GM21515 (cell line): ENCODE measurements around the gene MOK.
"Not testable (repeated sequence)": the region's sequence is repeated elsewhere in the genome, so short reads cannot be mapped to it uniquely, and the experiment has no call there.

Experiments
- ATAC-seq: cut with Tn5 transposase; IDR thresholded peaks from one replicate; pipeline ENCODE4 v1.9.1; 2021; ENCODE audit not compliant: unreplicated experiment

MOK gene

GRCh38 chr14:102304611-102305506 is at the start of gene MOK:
TSS of gene MOK (minus strand) at chr14:102305164. CDS start at chr14:102304968, 196 bp downstream.
- peak; percentile 93 for ATAC-seq

GRCh38 chr14:102353126-102353619 is 48.2 kb upstream of the MOK start:
- no peak for ATAC-seq

GRCh38 chr14:102352213-102352612 is 47.2 kb upstream of the MOK start:
- ATAC-seq = no peak

DNA sequence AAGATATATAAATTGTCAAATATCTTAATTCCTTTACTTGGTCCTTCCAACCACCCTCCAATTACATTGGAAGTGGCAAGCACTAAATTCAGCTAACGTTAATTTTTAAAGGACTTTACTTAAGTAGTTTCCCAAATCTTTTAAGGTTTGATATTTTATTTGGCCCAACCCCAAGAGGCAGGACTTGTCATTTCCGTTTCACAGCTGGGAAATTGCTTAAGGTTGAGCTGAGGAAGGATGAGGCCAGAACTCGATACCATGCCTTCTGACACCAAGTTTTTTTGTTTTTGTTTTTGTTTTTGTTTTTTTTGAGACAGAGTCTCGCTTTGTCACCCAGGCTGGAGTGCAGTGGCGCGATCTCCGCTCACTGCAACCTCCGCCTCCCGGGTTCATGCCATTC is 46.6 kb upstream of the MOK start:
- not testable (repeated sequence) for ATAC-seq

- no peak for ATAC-seq
Measured at GRCh38 chr14:102351023-102351422, 46.1 kb upstream of the MOK start.

DNA sequence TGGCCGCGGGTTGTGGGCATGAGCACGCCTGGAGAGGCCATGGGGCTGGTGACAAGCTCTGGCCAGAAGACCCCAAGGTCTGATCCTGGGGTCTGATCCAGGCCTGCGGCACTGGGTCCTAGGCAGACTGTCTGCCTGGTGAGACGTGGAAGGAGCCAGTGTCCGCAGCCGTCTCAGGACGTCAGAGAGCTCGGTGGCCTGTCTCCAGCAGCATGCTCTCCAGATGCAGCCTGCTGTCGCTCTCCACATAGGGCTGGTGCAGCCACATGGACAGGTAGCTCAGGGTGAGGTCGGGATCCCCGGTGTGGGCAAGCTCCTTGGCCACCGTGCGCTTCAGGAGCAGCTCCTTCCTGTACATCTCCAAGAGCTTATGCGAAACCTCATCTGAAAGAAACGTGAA is 43.4 kb upstream of the MOK start:
- no peak for ATAC-seq

- ATAC-seq = no peak
Measured at GRCh38 chr14:102346645-102347044, 41.7 kb upstream of the MOK start.

- no peak for ATAC-seq
Measured at GRCh38 chr14:102345232-102345631, 40.3 kb upstream of the MOK start.

DNA sequence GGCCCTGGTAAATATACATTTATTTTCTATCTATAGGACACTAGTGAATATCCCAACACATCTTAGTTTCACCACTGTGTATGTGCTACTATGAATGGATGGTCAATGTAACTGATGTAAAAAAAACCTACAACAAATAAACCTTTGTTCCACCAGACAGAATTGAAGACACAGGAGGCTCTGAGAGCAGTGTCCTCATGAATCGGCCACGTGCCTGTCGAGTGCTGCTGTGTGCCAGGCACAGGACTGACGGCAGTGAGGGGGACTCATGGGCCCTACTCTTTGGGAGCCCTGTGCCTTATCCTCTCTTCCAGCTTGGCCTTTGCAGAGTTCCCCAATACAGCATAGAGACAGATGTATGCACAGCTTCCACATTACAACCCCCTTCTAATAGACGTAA is 39.5 kb upstream of the MOK start:
- ATAC-seq = no peak

- ATAC-seq = no peak
Measured at GRCh38 chr14:102344084-102344483, 39.1 kb upstream of the MOK start.

- no peak for ATAC-seq
Measured at GRCh38 chr14:102342238-102342637, 37.3 kb upstream of the MOK start.

DNA sequence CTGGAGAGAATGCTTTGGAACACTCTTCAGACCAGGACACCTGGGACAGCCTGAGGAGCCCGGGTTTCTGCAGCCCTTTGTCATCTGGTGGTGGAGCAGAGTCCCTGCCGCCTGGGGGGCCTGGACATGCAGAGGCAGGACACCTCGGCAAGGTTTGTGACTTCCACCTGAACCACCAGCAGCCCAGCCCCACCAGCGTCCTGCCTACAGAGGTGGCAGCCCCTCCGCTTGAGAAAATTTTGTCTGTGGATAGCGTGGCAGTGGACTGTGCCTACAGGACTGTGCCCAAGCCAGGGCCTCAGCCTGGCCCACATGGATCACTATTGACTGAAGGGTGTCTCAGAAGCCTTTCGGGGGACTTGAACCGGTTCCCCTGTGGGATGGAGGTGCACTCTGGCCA is 36.6 kb upstream of the MOK start:
- no peak for ATAC-seq

- ATAC-seq = no peak
Measured at GRCh38 chr14:102338724-102339123, 33.8 kb upstream of the MOK start.

GRCh38 chr14:102335163-102335562 is 30.2 kb upstream of the MOK start:
- no peak for ATAC-seq

GRCh38 chr14:102333795-102334705 is 29.1 kb upstream of the MOK start:
- ATAC-seq = no peak

DNA sequence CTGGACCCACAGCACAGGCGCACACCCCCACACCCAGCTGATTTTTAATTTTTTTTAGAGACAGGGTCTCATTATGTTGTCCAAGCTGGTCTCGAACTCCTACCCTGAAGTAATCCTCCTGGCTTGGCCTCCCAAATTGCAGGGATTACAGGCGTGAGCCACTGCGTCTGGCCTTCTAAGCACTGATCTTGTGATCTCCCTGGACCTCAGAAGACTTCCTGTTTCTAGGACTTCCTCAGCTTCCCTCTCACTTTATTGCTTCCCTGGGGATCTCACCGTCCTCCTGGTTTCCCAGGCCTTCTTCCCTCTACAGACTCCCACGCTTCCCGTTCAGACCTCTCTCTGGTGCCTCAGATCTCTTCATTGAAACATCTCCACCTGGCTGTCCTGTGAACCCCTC is 28.4 kb upstream of the MOK start:
- no peak for ATAC-seq

DNA sequence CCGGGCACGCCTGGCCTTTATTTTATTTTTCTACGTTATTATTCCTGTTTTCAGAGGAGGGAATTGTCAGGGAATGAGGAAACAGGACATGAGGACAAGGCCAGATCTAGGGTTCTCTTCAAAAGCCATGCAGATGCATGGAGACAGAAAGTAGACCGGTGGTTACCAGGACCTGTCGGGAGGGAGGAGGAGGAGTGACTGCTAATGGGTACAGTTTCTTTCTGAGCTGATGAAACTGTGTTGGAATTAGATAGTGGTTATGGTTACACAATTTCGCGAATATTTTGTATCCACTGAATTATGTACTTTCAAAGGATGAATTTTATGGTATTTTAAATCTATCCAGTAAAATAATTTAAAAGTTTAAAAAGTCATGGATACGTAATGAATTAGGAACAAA is 25.8 kb upstream of the MOK start:
- no peak for ATAC-seq

DNA sequence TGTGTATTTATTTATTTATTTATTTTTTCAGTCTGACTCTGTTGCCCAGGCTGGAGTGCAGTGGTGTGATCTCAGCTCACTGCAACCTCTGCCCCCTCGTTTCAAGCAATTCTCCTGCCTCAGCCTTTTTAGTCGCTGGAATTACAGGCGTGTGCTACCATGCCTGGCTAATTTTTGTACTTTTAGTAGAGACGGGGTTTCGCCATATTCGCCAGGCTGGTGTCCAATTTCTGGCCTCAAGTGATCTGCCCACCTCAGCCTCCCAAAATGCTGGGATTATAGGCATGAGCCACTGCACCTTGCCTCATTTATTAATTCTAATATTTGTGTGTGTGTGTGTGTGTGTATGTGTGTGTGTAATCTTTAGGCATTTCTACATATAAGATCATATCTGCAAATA is 24.4 kb upstream of the MOK start:
- ATAC-seq = not testable (repeated sequence)

GRCh38 chr14:102326583-102326982 is 21.6 kb upstream of the MOK start:
- ATAC-seq = no peak

DNA sequence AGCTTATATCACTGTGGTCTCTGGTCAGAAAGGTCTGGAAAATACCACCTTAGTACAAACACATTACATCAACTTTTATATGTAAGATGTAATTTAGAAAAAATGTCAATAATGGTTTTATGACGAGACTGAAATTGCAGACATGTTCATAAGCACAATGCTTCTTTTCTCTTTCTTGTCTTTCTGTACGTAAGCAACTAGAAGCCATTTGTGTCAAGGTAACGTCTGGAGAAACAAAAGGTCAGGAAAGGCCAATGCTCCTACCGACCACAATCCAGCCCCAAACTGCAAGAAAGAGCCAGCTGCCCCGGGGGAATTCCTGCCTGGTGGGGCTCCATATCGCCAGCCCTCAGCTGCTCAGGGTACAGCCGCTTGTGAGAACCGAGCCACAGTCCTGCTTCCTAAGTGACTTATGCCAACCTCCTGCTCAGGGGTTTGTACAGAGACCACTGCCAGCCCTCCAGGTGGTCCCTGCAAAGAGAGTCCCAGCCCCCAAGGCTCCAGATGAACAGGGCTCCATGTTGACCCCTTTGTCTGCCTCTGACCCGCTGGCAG is 20.9 kb upstream of the MOK start:
- no peak for ATAC-seq

- ATAC-seq = no peak
Measured at GRCh38 chr14:102323102-102323501, 18.1 kb upstream of the MOK start.
